NCI-H526 treated with DMSO at 0.1 percent for 48 hours (cell line): ENCODE results near the gene ZNF14.
"Not testable (repeated sequence)": the region's sequence is repeated elsewhere in the genome, so short reads cannot be mapped to it uniquely, and the experiment has no call there.

Experiments used
- DNase-seq: peaks from one replicate; lab custom pipeline; 2025; lab: John Stamatoyannopoulos, UW

Gene ZNF14

DNA sequence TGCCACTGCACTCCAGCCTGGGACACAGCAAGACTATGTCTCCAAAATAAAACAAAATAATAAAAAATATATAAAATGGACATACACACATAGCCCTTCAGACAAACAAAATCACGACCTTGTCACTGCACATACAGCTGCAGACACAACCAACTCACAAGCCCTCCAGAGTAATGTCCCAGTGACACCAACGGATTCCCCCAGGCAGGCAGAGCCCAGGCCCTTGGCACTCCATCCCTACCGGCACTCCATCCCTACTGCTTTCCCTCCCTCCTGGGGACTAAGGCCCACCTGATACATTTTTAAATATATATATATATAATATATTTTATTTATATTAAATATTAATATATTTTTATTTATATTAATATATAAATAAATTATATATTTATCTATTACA, 45.8 kb downstream of the ZNF14 start:
- DNase-seq, result no peak

DNA sequence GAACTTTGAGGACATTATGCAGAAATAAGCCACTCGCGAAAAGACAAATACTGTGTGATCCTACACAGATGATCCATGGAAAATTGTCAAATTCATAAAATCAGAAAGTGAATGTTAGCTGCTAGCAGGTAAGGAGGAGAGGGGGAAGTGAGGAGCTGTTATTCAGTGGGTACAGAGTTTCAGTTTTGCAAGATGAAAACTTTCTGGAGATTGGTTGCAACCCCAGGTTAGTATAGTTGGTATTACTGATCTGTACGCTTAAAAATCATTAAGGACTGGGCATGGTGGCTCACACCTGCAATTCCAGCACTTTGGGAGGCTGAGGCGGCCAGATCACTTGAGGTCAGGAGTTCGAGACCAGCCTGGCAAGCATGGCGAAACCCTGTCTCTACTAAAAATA, 46.3 kb downstream of the ZNF14 start:
- no peak for DNase-seq

DNA sequence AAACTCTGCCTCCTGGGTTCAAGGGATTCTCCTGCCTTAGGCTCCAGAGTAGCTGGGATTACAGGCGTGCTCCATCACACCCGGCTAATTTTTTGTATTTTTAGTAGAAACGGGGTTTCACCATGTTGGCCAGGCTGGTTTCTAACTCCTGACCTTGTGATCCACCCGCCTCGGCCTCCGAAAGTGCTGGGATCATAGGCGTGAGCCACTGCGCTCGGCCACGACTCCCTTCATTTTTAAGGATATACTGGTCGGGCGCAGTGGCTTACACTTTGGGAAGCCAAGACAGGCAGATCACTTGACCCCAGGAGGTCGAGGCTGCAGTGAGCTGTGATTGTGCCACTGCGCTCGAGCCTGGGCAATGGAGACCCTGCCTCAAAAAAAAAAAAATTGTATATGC, 46.8 kb downstream of the ZNF14 start:
- DNase-seq, result not testable (repeated sequence)

DNA sequence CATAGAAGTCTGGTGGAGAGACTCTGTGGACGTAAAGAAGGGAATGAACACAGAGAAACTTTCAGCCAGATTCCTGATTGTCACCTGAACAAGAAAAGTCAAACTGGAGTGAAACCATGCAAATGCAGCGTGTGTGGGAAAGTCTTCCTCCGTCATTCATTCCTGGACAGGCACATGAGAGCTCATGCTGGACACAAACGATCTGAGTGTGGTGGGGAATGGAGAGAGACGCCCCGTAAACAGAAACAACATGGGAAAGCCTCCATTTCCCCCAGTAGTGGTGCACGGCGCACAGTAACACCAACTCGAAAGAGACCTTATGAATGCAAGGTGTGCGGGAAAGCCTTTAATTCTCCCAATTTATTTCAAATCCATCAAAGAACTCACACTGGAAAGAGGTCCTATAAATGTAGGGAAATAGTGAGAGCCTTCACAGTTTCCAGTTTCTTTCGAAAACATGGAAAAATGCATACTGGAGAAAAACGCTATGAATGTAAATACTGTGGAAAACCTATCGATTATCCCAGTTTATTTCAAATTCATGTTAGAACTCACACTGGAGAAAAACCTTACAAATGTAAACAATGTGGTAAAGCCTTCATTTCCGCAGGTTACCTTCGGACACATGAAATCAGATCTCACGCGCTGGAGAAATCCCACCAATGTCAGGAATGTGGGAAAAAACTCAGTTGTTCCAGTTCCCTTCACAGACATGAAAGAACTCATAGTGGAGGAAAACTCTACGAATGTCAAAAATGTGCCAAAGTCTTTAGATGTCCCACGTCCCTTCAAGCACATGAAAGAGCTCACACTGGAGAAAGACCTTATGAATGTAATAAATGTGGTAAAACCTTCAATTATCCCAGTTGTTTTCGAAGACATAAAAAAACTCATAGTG, 53.5 kb downstream of the ZNF14 start:
- DNase-seq, result no peak

DNA sequence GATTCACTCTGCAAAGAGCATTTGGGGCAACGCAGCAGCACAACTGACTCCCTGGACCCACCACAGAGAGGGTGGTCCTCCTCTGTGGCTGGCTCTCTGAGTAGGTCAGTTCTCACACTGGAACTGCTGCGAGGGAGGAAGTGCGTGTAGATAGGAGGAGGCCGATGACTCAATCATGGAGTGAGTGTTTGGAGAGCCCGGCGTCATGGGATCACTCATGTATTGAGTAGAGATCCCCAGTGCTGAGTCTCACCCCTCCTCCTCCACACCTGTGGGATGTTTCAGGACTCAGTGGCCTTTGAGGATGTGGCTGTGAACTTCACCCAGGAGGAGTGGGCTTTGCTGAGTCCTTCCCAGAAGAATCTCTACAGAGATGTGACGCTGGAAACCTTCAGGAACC, 55.3 kb downstream of the ZNF14 start:
- DNase-seq, result no peak

DNA sequence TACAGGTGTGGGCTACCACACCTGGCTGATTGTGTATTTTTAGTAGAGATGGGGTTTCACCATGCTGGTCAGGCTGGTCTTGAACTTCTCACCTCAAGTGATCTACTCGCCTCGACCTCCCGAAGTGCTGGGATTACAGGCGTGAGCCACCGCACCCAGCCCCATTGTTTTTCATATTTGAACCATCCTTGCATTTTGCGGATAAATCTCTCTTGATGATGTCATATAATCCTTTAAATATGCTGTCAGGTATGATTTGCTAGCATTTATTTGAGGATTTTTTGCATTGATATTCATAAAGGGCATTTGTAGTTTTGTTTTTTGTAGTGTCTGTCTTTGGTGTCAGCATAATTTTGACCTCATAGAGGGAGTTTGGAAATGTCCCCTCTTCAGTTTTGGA, 58.6 kb downstream of the ZNF14 start:
- no peak for DNase-seq

DNA sequence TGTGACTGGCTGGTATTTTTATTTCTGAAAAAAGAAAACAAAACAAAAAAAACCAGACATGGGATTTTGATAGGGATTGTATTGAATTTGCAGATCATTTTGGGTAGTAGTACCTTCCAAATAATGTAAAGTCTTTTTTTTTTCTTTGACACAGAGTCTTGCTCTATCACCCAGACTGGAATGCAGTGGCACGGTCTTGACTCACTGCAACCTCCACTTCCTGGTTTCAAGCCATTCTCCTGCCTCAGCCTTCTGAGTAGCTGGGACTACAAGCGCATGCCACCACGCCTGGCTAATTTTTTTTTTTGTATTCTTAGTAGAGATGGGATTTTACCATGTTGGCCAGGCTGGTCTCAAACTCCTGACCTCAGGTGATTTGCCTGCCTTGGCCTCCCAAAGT, 60.1 kb downstream of the ZNF14 start:
- DNase-seq, result no peak

DNA sequence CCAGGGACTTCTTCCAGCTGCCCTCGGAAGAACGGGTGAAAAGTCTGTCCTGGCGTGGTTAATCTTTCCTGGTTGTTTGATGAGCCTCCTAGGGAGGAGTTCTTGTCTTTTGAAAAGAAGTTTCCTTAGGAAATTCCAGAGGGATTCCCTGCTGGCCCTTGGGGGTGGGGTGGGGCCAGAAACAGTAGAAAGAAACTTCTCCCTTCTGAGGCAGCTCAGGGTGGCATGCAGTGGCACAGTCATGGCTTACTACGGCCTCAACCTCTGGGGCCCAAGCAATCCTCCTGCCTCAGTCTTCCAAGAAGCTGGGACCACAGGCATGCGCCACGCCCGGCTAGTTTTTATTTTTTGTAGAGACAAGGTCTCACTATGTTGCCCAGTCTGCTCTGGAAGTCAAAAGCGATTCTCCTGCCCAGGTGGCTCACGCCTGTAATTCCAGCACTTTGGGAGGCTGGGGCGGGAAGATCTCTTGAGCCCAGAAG, 62.8 kb downstream of the ZNF14 start:
- DNase-seq, result no peak

DNA sequence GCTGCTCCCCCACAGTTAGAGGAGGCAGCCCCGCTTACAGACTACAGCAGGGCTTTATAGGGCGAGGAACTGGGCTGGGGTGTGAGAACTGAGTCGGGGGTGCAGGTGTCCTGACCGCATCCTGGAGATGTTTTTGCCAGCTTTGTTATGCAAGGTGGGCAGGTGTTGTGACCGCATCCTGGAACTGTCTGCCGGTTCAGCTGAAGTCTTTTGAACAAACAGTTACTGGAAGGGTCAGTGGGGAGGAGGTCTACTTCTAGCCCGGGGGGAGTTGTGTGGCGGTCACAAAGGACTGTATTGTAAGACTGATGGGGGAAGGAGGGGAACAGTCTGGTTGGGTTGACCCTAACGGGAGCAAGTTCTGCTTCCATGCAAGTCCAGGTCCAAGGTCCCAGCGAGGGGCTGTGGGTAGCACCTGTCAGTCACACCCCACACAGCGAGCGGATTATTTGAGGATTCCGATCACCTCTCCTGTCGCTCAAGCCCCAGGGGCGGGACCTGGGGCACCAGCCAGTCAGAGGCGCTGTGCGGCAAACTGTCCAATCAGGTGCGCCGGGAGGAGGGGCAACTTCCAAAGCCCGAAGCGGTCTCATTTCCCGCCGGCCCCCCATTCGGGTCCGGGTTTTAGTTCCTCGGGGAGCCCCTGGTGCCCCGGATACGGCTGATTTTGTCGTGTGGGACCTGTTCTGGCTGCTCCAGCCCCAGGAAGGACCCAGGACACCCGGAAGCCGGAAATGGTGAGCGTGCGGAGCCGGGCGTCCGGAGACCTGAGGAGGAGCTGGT, 64.5 kb downstream of the ZNF14 start, which contains the start of gene ZNF101:
Gene ZNF101 (plus strand): TSS at position 610 of the 783 bp plus-strand sequence. CDS start 125 bp downstream, at position 735.
- peak; percentile 76 for DNase-seq

DNA sequence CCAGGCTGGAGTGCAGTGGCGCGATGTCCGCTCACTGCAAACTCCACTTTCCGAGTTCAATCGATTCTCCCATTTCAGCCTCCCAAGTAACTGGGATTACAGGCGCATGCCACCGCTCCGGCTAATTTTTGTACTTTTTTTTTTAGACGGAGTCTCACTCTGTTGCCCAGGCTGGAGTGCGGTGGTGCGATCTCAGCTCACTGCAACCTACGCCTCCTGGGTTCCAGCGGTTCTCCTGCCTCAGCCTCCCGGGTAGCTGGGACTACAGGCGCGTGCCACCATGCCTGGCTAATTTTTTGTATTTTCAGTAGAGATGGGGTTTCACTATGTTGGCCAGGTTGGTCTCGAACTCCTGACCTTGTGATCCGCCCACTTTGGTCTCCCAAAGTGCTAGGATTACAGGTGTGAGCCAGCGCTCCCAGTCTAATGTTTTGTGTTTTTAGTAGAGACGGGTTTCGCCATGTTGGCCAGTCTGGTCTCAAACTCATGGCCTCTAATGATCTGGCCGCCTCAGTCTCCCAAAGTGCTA, 67.4 kb downstream of the ZNF14 start:
- DNase-seq, result not testable (repeated sequence)

DNA sequence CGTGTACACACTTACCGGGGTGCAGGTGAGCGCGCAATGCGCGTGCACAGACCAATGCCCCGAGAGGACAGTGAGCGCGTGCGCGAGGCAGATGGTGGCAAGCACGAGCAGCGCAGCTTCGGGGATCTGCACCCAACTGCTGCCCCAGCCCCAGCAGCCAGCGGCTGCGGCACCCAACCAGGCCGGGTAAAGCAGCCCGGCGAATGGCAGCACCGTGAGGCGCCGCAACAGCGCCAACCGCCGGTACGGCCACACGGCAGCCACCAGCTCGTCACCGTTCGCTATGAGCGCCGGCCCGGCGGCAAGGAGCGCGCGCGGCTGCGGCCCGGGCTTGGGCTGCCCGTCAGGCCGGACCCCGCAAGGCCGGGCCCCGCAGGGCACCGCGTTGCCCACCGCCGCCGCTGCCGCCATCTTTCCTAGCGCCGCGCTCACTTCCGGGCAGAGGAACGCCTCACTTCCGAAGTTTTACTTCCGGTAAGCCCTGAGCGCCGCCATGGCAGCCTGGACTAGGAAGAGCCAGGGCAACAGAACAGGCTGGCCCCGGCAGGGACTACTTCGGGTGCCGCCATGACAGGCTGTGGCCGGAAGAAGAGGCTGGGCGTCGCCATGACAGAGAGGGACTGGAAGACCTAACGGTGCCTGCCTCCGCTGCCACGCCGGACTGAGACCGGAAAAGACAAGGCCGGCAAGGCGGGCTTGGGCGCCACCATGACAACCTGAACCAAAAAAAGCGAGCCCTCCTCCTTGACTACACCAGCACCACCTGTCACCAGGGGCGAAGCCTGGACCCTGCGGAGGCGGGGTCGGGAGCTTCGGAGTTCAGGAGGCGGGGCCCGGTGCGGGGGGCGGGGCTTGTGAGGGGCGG, 69.4 kb downstream of the ZNF14 start, which contains the start of gene ATP13A1:
Gene ATP13A1 (minus strand): TSS at position 421 of the 865 bp plus-strand sequence. CDS start 10 bp downstream, at position 411.
- DNase-seq, result peak; percentile 87

DNA sequence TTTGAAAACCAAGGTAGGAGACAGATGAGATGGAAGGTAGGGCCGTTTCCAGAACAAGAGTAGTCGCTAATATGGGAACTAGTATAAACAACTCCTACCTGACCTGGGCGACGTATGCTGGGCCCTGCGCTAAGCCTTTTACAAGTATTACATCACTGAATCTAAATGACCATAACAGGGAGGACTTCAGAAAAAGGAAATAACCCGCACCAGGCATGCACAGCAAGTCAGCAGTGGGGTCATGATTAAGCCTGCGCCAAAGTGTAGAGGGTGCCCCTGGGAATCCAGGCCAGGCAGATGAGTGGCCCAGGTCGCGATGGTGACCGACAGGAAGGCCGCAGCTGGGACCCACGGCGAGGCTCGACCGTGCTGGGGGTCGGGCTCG, 70.0 kb downstream of the ZNF14 start:
- no peak for DNase-seq

DNA sequence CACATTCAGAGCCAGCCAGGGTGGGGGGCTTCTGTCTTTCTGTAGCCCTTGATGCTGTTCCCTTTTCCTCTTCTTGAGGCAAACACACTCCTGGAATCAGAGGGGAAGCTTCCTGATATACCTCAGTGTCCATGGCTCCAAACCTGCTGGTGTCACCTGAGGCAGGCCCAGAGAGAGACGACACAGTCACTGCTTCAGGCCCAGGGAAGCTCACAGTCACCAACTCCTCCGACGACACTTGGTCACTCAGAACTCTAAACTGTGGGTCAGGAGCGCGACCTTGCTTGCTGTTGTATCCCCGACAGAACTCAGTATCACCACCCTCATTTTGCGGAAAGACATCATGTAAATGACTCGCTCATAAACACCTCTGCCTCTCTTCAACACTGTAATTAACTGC, 70.6 kb downstream of the ZNF14 start:
- DNase-seq, result no peak

DNA sequence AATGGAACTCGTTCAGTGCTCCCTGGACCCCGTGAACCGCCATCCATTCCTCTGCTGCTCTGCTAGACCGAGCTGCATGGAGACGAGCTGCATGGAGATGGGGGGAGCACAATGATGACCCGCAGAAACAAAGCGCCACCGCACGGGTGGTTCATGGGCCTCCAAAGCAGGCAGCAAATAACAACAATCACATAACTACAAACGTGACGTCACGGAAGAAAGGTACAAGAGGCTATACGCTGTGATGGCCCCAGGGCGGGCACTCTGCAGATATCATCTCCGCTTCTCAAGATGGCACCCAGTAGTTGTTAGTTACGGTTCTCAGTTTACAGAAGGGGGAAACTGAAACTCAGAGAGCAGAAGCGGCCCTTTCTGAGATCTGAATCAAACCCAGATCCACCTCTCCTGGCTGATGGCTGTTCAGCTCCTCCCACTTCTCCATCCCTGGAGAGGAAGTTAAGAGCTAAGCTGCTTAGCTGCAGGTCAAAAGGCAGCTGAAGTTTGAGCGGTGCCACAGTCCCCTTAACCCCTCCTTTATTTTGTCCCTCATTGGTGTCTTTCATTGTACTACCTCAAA, 71.1 kb downstream of the ZNF14 start:
- DNase-seq, result no peak

DNA sequence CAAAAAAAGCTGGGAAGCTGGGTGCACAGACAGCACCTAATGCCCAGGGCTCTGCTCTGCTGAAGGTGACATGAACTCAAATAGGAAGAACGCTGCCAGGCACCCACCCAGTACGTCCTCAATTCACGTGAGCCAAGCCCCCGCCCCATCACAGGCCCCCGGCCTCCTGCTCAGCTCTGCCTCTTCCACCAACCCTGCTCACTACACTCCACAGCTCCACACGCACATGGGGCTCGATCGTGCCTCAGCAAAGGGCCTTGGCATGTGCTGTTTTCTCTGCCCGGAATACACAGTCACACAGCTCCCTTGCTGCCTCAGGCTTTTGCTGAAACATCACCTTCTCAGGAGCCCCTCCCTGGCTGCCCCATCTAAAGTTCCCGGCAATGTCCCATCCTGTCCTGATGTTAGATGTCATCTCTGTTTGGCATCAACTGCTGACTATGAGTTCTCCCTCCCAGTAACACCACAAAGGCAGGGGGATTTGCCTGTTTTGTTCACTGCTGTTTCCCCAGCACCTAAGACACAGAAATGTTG, 71.7 kb downstream of the ZNF14 start:
- DNase-seq, result no peak
